HFF-Myc (cell line): ENCODE measurements around the gene SLC25A48.

Experiments
- DNase-seq: peaks from one replicate; pipeline ENCODE4 v3.0.0-alpha.2; 2011; ENCODE audit warnings: low read depth; ENCODE audit errors: extremely low read depth
- H3K4me3 ChIP-seq: replicated peaks from 2 replicates; pipeline ENCODE4 v1.5.1; 2011; ENCODE audit warnings: low read depth, mild to moderate bottlenecking, control low read depth, low read length
- CTCF ChIP-seq: IDR thresholded peaks from 2 replicates; pipeline ENCODE4 v1.5.1; 2012; ENCODE audit warnings: mild to moderate bottlenecking, low read depth, low read length, control low read depth; ENCODE audit errors: missing control alignments

SLC25A48 gene

GRCh38 chr5:135874461-135874860, 40.0 kb downstream of the SLC25A48 start:
- no peak overlapping the region for H3K4me3 ChIP-seq
- no peak for DNase-seq
- no peak for TF ChIP-seq CTCF

- no peak for DNase-seq
- no peak overlapping the region for H3K4me3 ChIP-seq
- no peak for TF ChIP-seq CTCF
These were observed 41.1 kb downstream of the SLC25A48 start for GRCh38 chr5:135875567-135875966.

- TF ChIP-seq CTCF: no peak
- no peak overlapping the region for H3K4me3 ChIP-seq
- no peak for DNase-seq
These were observed 41.7 kb downstream of the SLC25A48 start for GRCh38 chr5:135876146-135876545.

- TF ChIP-seq CTCF: no peak
- no peak for DNase-seq
- no peak overlapping the region for H3K4me3 ChIP-seq
These were observed 43.2 kb downstream of the SLC25A48 start for GRCh38 chr5:135877570-135878155.

GRCh38 chr5:135878156-135878620, 43.7 kb downstream of the SLC25A48 start:
- no peak for DNase-seq
- TF ChIP-seq CTCF: no peak
- H3K4me3 ChIP-seq: no peak overlapping the region

GRCh38 chr5:135879591-135879990, 45.1 kb downstream of the SLC25A48 start:
- no peak for DNase-seq
- no peak for TF ChIP-seq CTCF

GRCh38 chr5:135880278-135880677, 45.8 kb downstream of the SLC25A48 start:
- H3K4me3 ChIP-seq: no peak overlapping the region
- no peak for DNase-seq
- peak; percentile 59 for TF ChIP-seq CTCF

More at GRCh38 chr5:135879591-135879990, 45.1 kb downstream of the SLC25A48 start:
- no peak overlapping the region for H3K4me3 ChIP-seq
